ENCODE data around the gene LAMTOR2. TPM values are rescaled to one million over a fixed set of nuclear protein-coding genes. Genes with fewer than 3 reads are reported as not detected.

The LAMTOR2 gene
- total and polyA plus RNA-seq, 2 of the 8 experiments (the other 6 are each of a cell fraction or from before 2014, with no cell fraction given) = 54.7 to 122 TPM

DNA sequence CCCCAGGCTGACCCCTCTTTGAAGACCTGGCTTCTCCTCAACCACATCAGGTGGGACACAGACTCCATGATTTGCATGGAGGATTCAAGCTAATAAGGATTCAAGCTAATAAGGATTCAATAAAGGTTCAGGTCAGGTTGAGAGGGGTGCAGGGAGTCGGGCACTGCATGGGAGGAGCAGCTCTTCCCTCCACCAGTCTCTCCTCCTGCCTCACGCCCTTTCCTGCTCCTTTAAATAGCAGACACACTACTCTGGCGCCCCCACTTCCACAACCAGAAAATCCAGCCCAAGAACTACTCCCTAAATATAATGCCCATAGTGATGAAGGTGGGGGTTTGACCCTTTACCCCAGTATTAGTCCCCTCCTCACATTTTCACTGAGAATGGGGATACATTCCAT is 20.6 kb downstream of the LAMTOR2 start (continued):
- TF ChIP-seq, protein P1, sequence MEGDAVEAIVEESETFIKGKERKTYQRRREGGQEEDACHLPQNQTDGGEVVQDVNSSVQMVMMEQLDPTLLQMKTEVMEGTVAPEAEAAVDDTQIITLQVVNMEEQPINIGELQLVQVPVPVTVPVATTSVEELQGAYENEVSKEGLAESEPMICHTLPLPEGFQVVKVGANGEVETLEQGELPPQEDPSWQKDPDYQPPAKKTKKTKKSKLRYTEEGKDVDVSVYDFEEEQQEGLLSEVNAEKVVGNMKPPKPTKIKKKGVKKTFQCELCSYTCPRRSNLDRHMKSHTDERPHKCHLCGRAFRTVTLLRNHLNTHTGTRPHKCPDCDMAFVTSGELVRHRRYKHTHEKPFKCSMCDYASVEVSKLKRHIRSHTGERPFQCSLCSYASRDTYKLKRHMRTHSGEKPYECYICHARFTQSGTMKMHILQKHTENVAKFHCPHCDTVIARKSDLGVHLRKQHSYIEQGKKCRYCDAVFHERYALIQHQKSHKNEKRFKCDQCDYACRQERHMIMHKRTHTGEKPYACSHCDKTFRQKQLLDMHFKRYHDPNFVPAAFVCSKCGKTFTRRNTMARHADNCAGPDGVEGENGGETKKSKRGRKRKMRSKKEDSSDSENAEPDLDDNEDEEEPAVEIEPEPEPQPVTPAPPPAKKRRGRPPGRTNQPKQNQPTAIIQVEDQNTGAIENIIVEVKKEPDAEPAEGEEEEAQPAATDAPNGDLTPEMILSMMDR (IDR thresholded peaks at IDR 0.05; ENCODE audit: control extremely low read depth in 1 of 3, insufficient read depth in 1 of 3, low read depth in 1 of 3, low read length in 3 of 3) = peak in 1 of 3 experiments; percentile 9; a peak in 1 of 4 replicates
- peak in 1 of 2 experiments; percentile 19; a peak in 1 of 4 replicates for TF ChIP-seq RAD21 (IDR thresholded peaks at IDR 0.05 in 1 of 2, conservative IDR thresholded peaks at IDR 0.05 in 1 of 2; ENCODE audit: low read depth in 2 of 2, low read length in 2 of 2)
